LHCN-M2 (cell line): ENCODE measurements around the gene SRA1. TPM values are rescaled to one million over a fixed set of nuclear protein-coding genes. Genes with fewer than 3 reads are reported as not detected.

Source experiments
- DNase-seq: peaks from one replicate; pipeline ENCODE4 v3.0.0-alpha.2; 2012; ENCODE audit warnings: low read depth
- total RNA-seq: library from RNA; depleted of rRNA; stranded (reverse); fragments of >200 nt; gene quantifications from 2 replicates; pipeline ENCODE4 v1.2.3, GENCODE V29; 2014

SRA1 gene
- total RNA-seq, 1 experiment from 2014 or later, result 44.2 TPM

DNA sequence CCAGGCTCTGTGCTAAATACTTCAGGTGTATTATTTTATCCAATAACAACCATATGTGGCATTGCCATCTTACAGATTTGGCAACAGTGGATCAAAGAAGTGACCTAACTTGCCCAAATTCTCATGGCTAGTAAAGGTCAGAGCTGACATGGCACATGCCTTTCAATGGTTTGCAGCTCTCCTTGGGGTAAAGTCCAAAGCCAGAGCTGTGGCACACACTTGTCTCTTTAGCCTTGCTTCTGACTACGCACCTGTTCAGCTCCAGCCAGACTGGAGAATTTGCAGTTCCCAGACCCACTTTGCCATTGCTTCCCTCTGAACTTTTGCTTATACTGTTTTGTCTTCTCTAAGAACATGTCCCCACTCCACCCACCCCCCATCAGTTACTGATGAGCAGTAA lies 13.2 kb upstream of the SRA1 start:
- DNase-seq, result no peak

DNA sequence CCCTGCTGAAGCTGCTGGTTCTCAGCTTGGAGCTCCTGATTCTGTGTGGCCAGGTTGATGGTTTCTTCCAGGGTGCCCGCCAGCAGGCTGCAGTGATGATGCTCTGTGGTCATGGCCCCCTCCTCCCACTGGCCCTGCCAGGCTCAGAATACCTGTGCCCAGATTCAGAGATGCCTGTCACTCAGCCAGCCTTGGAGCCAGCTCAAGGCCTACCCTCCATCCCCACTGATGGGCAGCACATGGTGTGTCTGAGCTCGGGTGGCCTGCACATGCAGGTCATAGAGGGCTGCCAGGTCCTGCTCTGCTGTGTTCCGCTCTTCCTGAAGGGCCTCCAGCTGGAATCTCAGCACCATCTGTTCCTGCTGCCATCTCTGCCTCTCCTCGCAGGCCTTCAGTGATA lies 12.8 kb upstream of the SRA1 start:
- DNase-seq, result no peak

DNA sequence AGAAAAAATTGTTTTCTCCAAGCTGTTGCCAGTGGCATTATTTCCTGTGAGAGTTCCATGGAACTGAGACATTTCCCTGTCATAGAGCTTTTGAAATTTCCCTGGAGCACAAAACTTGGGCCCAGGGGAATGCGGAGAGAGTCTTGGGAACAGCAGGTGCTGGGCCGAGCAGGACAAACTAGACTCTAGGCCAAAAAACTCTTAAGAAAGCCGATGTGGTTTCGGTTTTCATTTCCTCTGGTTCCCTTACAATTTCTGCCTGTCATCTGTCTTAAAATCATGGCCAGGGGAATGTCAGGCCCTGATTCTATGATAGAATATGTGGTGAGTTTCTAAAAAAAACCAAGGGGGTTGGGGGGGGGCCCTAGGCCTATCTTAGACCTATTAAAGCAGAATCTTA lies 11.9 kb upstream of the SRA1 start:
- DNase-seq, result no peak

DNA sequence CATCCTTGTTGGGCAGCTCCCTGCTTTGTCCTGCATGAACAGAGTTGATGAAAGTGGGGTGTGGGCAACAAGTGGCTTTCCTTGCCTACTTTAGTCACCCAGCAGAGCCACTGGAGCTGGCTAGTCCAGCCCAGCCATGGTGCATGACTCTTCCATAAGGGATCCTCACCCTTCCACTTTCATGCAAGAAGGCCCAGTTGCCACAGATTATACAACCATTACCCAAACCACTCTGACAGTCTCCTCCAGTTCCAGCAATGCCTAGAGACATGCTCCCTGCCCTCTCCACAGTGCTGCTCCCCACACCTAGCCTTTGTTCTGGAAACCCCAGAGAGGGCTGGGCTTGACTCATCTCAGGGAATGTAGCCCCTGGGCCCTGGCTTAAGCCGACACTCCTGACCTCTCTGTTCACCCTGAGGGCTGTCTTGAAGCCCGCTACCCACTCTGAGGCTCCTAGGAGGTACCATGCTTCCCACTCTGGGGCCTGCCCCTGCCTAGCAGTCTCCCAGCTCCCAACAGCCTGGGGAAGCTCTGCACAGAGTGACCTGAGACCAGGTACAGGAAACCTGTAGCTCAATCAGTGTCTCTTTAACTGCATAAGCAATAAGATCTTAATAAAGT lies 11.3 kb upstream of the SRA1 start:
- DNase-seq, result no peak

DNA sequence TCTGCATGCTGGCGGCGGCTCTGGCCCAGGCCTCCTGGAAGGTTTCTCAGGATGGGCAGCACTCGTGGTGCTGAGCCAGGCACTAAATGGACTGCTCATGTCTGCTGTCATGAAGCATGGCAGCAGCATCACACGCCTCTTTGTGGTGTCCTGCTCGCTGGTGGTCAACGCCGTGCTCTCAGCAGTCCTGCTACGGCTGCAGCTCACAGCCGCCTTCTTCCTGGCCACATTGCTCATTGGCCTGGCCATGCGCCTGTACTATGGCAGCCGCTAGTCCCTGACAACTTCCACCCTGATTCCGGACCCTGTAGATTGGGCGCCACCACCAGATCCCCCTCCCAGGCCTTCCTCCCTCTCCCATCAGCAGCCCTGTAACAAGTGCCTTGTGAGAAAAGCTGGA lies 10.6 kb upstream of the SRA1 start:
- DNase-seq, result no peak

DNA sequence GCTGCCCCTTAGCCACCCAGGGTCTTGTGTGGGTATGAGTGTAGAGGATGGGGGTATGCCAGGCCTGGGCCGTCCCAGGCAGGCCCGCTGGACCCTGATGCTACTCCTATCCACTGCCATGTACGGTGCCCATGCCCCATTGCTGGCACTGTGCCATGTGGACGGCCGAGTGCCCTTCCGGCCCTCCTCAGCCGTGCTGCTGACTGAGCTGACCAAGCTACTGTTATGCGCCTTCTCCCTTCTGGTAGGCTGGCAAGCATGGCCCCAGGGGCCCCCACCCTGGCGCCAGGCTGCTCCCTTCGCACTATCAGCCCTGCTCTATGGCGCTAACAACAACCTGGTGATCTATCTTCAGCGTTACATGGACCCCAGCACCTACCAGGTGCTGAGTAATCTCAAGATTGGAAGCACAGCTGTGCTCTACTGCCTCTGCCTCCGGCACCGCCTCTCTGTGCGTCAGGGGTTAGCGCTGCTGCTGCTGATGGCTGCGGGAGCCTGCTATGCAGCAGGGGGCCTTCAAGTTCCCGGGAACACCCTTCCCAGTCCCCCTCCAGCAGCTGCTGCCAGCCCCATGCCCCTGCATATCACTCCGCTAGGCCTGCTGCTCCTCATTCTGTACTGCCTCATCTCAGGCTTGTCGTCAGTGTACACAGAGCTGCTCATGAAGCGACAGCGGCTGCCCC lies 10.0 kb upstream of the SRA1 start:
- no peak for DNase-seq

DNA sequence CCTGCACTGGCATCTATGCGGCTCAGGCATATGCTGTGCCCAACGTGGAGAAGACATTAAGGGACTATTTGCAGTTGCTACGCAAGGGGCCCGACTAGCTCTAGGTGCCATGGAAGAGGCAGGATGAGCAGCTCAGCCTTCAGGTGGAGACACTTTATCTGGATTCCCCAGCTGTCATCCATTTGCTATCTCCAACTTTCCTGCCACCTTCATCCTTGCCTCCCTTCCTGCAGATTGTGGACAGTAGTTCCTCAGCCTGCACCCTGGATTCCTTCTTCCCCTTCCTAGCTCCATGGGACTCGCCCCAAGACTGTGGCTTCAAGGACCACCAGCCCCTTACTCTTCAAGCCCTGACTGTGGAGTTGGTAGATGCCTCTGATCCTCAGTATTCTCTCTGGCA lies 9.4 kb upstream of the SRA1 start:
- no peak for DNase-seq

DNA sequence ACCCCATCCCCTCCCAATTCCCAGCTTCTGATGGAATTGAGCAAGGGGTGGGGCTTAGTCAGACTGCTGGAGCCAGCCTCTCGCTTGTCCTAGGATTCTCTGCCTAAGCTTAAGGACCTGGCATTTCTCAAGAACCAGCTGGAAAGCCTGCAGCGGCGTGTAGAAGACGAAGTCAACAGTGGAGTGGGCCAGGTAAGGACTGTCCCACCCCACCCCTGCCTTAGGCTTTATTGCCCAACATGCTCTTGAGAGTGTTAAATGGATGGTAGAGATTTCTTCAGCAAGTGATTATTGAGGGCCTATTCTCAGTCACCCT lies 8.5 kb upstream of the SRA1 start:
- DNase-seq, result no peak

DNA sequence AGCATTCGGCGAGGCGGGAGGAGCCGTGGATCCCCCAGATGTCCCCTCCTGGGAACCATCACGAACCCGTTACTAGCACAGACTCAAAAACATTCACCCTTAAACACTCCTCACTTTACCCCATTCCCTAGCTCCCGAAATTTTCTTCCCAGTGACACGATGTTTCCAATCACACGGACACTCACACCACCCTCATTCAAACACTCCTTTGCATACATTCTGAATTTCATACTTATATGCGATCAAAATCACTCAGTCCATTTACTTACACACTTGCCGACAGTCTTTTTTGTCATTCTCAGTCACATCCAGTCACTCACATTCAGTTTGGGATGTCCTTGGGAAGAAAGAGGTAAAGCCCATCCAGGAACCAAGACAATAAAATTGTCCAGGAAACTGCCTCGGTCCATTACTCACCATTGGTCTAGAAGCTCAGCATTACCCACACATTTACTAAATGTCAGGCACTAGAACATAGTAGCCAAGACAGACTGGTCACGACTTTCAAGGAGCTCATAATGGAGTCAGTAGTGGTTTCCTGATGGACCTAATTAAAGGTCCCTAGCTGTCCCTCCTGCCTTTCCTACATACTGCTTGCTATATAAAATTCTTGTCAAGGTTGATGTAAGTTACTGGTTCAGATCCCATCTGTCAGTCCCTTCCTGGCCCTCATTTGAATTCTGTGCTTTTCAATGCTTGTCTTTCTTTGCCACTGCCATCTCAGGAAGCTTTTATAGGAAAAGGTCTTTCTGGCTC lies 7.9 kb upstream of the SRA1 start:
- DNase-seq, result no peak

DNA sequence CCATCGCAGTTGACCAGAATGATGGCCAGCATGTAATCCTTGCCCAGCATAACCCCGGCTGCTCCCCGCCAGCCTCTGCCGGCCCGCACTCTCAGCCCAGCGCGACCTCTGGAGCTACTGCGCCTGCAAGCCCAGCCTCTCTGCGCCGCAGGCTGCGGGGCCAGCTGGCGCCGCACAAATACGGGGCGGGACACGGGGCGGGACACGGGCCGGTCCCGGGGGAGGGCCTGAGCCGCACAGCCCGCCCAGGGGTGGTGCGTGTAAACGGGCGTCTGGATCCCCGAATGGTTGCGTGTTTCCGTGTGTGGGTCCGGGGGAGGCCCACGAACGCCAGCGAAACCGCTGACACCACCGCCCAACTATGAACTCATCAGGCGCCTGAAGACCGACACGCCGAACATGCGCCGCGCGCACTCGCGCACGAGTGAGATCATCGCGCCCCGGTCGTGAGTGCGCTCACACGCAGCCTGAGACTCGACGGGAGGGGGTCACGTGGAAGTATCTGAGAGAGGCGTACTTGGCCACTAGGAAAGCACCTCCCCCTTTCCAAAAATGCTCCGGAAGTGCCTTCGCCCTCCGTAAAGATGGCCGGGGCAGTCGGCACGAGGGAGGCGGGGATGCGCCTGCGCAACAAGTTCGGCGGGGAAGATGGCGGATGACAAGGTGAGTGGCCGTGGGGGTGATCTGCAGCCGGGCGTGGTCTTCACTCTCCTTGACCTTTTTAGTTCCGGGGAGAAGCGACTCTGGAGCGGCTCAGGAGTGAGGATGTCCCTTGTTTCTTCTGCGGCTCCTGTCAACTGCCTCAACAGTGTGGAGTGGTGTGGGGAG lies 7.1 kb upstream of the SRA1 start, which contains the start of the genes APBB3 and SLC35A4:
APBB3 (minus strand) TSS at position 403 of the 828 bp plus-strand sequence; CDS start at position 50, 353 bp downstream.
SLC35A4 (plus strand) TSS at position 633 of the 828 bp plus-strand sequence. CDS start 2,342 bp downstream, outside the sequence.
- DNase-seq, result peak; percentile 99

DNA sequence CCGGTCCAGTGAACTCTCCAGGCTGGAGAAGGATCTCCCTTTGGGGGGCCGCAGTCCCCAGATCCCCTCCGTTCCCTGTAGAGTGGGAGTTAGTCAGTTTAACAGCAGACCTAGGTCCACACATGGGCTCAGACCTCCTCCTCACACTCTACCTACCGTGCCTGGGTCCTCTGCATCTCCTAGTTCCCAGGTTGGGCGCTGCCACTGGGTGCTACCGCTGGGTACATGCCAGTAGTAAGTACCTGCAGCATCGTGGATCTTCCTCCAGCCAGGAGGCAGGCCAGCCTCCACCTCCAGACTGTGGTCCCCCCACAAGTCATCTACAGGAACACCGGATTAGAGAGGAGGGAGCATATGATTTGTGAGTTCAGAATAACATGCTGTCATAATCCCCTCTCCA lies 6.3 kb upstream of the SRA1 start:
- DNase-seq, result no peak

DNA sequence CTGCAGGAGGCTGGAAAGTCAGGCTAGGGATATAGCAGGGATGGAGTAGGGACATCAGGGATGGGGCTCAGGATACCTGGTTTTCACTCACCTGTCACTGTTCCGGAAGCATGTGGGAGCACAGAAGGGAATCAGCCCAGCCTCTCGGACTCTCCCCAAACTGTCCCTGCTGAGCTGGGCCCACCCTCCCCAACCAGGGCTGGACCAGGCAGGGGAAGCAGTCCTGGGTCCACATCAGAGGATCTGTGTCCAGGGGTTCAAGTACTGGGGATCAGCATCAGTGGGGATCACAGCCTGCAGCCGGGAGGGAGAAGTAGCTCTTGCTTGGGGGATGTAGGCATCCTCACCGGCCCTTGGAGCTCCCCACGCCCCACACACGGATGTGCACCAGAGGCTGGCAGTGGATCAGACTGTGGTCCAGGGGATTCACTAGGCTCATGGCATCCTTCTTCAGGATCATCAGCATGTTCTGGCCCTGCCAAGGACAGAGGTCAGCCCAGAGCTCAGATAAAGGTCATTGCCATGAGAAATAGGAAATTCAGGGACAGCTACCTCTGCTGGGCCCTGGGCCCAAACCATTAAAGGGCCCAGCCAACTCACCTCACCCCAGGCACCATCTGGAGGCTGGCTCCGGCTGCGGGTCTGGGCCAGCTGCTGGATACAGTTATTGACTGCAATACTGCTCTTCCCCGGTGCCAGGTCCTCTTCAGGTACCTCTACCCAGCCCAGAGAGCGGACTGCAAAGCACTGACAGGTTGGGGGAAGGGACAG lies 4.7 kb upstream of the SRA1 start:
- DNase-seq, result no peak

DNA sequence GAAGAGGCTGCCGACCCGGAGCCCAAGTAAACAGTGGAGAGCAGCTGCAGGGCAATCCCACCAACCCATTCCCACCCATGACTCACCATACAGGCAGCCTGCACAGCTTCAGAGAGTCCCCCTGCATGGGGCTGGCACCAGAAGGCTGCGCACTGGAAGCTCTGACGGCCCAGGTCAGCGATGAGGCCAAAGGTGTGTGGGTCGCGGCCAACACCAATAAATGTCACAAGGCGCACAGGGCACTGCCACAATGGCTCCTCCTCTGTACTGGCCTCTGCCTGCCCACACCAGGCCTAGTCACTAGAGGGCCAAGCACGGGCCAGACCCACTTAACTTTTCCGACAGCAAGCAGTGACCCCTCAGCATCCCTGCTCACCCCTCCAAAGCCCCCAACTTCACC lies 3.0 kb upstream of the SRA1 start:
- no peak for DNase-seq

DNA sequence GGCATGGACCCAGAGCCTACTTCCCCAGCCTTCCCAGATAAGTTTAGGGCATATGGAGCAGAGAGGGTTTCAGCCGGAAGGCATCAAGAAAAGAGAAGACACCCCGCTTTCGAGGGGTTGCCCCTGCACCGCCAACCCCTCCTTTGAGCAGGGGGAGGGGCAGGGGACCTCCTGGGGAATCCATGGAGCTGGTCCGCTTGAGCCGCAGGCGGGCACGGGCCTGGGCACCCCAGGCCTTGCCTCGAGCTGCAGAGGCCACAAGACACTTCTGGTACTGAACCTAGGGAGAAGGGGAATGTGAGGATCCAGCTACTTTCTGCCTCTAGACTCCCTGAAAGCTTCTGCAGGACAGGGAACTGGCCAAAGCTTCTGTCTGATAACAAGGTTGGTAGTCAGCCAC lies 1.3 kb upstream of the SRA1 start:
- no peak for DNase-seq

DNA sequence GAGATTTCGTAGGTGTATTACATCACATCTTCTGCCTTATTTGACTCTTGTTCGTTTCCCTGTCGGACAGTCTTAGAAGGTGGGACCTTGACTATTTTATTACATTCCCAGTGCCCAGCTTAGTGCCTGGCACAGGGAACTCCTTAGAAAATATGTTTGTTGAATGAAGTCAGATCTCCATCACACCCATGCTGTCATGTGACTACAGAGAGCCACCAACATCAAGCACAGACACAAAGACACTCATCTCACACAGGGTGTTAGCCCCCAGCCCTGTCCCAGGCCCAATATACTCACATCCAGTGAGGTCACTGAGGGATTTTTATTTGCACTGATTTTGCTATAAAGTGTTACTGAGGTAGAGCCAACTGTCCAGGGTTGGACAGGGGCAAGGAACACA lies 692 bp upstream of the SRA1 start:
- DNase-seq, result no peak

DNA sequence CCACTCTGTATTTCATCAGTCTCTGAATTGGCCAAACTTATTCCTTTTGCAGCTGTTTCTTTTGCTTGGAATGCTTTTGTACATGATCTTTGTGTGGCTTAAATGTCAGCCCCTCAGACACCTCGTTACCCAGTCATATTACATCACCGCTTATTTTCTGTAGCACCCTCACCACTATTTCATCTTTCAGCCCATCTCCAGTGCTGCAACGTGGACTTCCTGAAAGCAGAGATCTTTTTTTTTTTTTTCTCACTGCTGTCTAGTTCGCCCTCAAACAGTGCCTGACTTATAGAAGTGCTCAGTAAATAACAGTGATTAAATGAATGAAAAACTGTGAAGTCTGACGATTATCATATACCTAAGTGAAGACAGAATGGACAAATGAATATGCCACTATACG lies 835 bp downstream of the SRA1 start:
- DNase-seq, result peak; percentile 50

DNA sequence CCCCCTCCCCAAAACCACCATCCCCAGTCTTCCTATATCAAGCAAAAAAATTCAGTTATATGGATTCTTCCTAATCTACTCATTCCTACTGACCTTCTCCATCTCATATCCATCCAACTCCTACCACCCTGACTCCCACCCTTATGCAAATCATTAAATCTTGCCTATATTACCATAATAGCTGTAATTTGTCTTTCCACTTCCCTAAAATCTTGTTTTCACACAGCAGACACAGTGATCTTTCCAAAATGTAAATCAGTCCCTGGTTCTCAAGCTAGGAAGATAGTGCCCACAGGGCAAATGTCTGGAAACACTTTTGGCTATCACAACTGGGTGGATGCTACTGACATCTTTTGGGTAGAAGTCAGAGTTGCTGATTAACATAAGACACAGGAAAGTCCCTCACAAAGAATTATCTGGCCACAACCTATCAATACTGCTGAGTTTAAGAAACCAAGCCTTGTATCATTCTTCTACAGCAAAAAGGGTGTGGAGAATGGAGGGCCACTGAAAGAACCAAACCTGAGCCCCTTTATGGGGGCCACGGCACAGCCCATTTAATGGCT lies 1.4 kb downstream of the SRA1 start:
- no peak for DNase-seq

DNA sequence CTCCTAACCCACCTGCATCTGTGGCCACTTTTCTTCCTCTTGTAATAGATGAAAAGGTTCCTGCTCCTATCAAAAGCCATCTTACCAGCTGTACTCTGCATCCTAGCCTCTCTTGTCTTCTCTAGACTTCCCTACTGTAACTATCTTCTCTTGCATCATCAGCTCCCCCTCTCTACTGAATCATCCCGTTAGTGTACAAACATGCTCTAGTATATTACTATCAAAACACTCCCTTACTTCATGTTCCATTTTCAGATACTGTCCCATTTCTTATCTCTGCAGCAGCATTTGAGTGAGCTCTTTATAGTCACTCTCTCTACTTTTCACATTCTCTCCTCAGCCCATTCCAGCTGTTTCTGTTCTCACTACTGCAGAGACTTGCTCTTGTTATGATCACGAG lies 2.8 kb downstream of the SRA1 start:
- DNase-seq, result peak; percentile 64

DNA sequence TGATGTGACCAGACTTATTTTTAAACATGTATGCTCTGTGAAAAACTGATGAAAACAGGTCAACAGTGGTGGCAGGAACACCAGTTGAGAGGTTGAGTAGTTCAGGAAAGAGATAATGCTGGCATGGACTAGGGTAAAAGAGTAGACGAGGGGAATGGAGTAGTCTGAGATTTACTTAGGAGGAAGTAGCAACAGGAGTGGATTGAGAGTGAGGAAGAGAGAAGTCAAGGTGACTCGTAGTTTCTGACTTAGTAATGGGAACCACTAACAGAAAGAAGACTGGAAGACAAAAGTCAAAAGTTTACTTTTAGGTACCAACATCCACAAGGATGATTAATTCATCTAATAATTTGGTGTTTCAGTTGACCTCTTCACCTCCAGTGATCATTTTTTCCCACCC lies 3.6 kb downstream of the SRA1 start:
- DNase-seq, result no peak

DNA sequence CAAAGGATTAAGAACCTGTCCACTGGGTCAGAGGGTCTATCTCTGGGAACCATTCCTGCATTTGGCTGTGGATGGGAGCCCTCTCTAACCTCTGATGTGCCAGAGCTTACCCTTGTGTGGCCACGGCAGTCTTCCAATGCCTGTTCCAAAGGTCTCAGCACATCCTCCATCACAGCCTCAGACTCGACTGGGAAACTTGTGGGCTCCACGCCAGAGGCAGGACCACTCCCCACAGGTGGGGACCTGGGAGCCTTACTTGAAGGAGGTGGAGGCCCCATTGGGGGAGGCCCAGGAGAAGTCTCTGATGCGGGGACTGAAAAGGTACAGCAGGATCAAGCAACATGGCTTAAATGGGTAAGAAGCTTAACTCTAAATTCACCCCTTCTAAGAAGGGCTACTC lies 5.4 kb downstream of the SRA1 start:
- no peak for DNase-seq
